Prostate gland (tissue), 2 donors: ENCODE measurements around the gene HOXC6.

ENCODE experiments used
- CTCF ChIP-seq, 4 experiments: fragments of 200-600 bp in 2 of 4; fragments of 450-650 bp in 2 of 4; sonication (generic) in 2 of 4; IDR thresholded peaks; 1 replicate in 3 of 4; 2 replicates in 1 of 4; pipeline ENCODE4 v1.5.1; 2016 to 2019; ENCODE audit warnings: antibody characterized with exemption in 4 of 4, mild to moderate bottlenecking in 2 of 4, moderate library complexity in 2 of 4
- POLR2A ChIP-seq: fragments of 450-650 bp; IDR thresholded peaks from one replicate; pipeline ENCODE4 v1.6.1; 2016; ENCODE audit warnings: antibody characterized with exemption, mild to moderate bottlenecking

GRCh38 chr12:54030889-54031471, 2.7 kb downstream of the HOXC6 start:
- TF ChIP-seq CTCF (IDR thresholded peaks at IDR 0.05) (no peak), POLR2A (no peak)
